SK-N-SH (cell line): ENCODE measurements around the gene SHKBP1. TPM values are rescaled to one million over a fixed set of nuclear protein-coding genes. Genes with fewer than 3 reads are reported as not detected.

Experiments
- CTCF ChIA-PET: fragments of 300-600, 350-600 bp; formaldehyde crosslinking; extraction: SDS; loops from one replicate; lab custom pipeline; 2021; lab: Yijun Ruan, JAX
- POLR2A ChIA-PET: fragments of 350-600 bp; sonication (Branson Sonifier 250); formaldehyde crosslinking; extraction: SDS; loops from one replicate; lab custom pipeline; 2020; ENCODE audit warnings: antibody characterized with exemption, inconsistent platforms; lab: Yijun Ruan, JAX
- DNase-seq: peaks from one replicate; pipeline ENCODE4 v3.0.0; 2012
- H2AFZ ChIP-seq: fragments of 200-600 bp; sonication (generic); 2 replicates; pipeline ENCODE4 v1.8.1; 2016; ENCODE audit warnings: antibody characterized with exemption, mild to moderate bottlenecking, low read depth
- H3F3A ChIP-seq: fragments of 200-600 bp; sonication (generic); replicated peaks from 2 replicates; pipeline ENCODE3; 2016; ENCODE audit warnings: antibody characterized with exemption, mild to moderate bottlenecking; ENCODE audit not compliant: insufficient read depth
- H3K27ac ChIP-seq, 2 experiments: fragments of 200-500 bp in 1 of 2; fragments of 200-600 bp in 1 of 2; sonication (Bioruptor generic) in 1 of 2; sonication (generic), shearing (Covaris generic) in 1 of 2; 2 replicates each; pipeline versions ENCODE4 v1.5.1 to v1.6.1; 2014 to 2016; ENCODE audit warnings: low read depth in 2 of 2, inconsistent platforms in 1 of 2, low read length in 1 of 2, mild to moderate bottlenecking in 1 of 2, mixed read lengths in 1 of 2
- H3K27me3 ChIP-seq: fragments of 200-600 bp; sonication (generic), shearing (Covaris generic); 2 replicates; pipeline ENCODE4 v1.6.1; 2016; ENCODE audit warnings: mixed run types; ENCODE audit not compliant: insufficient read depth
- H3K36me3 ChIP-seq, 2 experiments: fragments of 200-500 bp in 1 of 2; fragments of 200-600 bp in 1 of 2; sonication (Bioruptor generic) in 1 of 2; sonication (generic) in 1 of 2; replicated peaks in 1 of 2; 2 replicates each; pipeline versions ENCODE3 to v1.5.1; 2014 to 2016; ENCODE audit warnings: low read length in 1 of 2, mild to moderate bottlenecking in 1 of 2; ENCODE audit not compliant: insufficient read depth in 2 of 2, control insufficient read depth in 1 of 2
- H3K4me1 ChIP-seq, 2 experiments: fragments of 200-500 bp in 1 of 2; fragments of 200-600 bp in 1 of 2; sonication (Bioruptor generic) in 1 of 2; sonication (generic), shearing (Covaris generic) in 1 of 2; 2 replicates each; pipeline versions ENCODE4 v1.5.1 to v1.6.1; 2014 to 2016; ENCODE audit warnings: low read depth in 1 of 2, low read length in 1 of 2, mixed run types in 1 of 2; ENCODE audit not compliant: insufficient read depth in 2 of 2, control insufficient read depth in 1 of 2
- H3K4me2 ChIP-seq: fragments of 200-600 bp; sonication (generic), shearing (Covaris generic); 2 replicates; pipeline ENCODE4 v1.6.1; 2017; ENCODE audit warnings: mixed run types
- H3K4me3 ChIP-seq, 2 experiments: fragments of 200-500 bp in 1 of 2; fragments of 200-600 bp in 1 of 2; sonication (Bioruptor generic) in 1 of 2; sonication (generic), shearing (Covaris generic) in 1 of 2; 2 replicates each; pipeline versions ENCODE4 v1.5.1 to v1.8.1; 2014 to 2016; ENCODE audit warnings: low read depth in 2 of 2, inconsistent platforms in 1 of 2, low read length in 1 of 2, mild to moderate bottlenecking in 1 of 2, mixed read lengths in 1 of 2, moderate library complexity in 1 of 2
- H3K79me2 ChIP-seq: fragments of 200-600 bp; sonication (generic); 2 replicates; pipeline ENCODE4 v1.8.1; 2017; ENCODE audit warnings: mild to moderate bottlenecking; ENCODE audit not compliant: insufficient read depth
- H3K9ac ChIP-seq: fragments of 200-600 bp; sonication (generic); 2 replicates; pipeline ENCODE4 v1.6.1; 2017; ENCODE audit warnings: mixed run types
- H3K9me2 ChIP-seq: fragments of 200-600 bp; sonication (generic); 2 replicates; pipeline ENCODE4 v1.6.1; 2017; ENCODE audit warnings: mixed run types
- H3K9me3 ChIP-seq: fragments of 200-600 bp; sonication (generic); 2 replicates; pipeline ENCODE4 v1.6.1; 2017; ENCODE audit warnings: mixed run types, mild to moderate bottlenecking, moderate library complexity
- H4K20me1 ChIP-seq: fragments of 200-600 bp; sonication (generic); 2 replicates; pipeline ENCODE4 v1.6.1; 2017; ENCODE audit warnings: mild to moderate bottlenecking, mixed run types; ENCODE audit not compliant: insufficient read depth
- FOXJ3 ChIP-seq: sonication (generic); formaldehyde crosslinking; IDR thresholded peaks from 2 replicates; pipeline ENCODE4 v1.5.1; 2020; ENCODE audit warnings: mild to moderate bottlenecking, missing genetic modification reagents
- MAX ChIP-seq: IDR thresholded peaks from 2 replicates; pipeline ENCODE4 v1.4.0; 2012; ENCODE audit warnings: low read depth
- NRF1 ChIP-seq: IDR thresholded peaks from 2 replicates; pipeline ENCODE4 v1.6.1; 2012; ENCODE audit warnings: low read depth, mild to moderate bottlenecking, low read length
- REST ChIP-seq: IDR thresholded peaks from 2 replicates; pipeline ENCODE4 v1.6.1; 2012; ENCODE audit warnings: mild to moderate bottlenecking, low read depth, low read length, moderate library complexity
- YY1 ChIP-seq: IDR thresholded peaks from 2 replicates; pipeline ENCODE4 v1.4.0; 2012; ENCODE audit warnings: low read depth, mild to moderate bottlenecking
- WGBS: methylation state at CpG from one replicate; pipeline ENCODE4 v1.1.6; 2017; ENCODE audit warnings: low lambda C conversion rate; 5-methylcytosine and 5-hydroxymethylcytosine counted together
- polyA plus RNA-seq, 3 experiments: library from polyadenylated mRNA; depleted of rRNA; stranded (reverse); fragments of >200 nt; gene quantifications; 2 replicates each; pipeline ENCODE4 v1.2.3, GENCODE V29; 2012
- TF ChIP-seq, protein P1 (sequence below): fragments of 200-600 bp; sonication (generic); IDR thresholded peaks from 2 replicates; pipeline ENCODE4 v1.6.1; 2017; ENCODE audit warnings: antibody characterized with exemption, mild to moderate bottlenecking, moderate library complexity
- TF ChIP-seq, protein P2 (sequence below): fragments of 150-350 bp; IDR thresholded peaks from 2 replicates; pipeline ENCODE4 v1.6.1; 2016; ENCODE audit warnings: mild to moderate bottlenecking, low read depth, low read length

SHKBP1 gene
- polyA plus RNA-seq, 1 of the 3 experiments (the other 2 are of a cell fraction): 62.7 TPM

DNA sequence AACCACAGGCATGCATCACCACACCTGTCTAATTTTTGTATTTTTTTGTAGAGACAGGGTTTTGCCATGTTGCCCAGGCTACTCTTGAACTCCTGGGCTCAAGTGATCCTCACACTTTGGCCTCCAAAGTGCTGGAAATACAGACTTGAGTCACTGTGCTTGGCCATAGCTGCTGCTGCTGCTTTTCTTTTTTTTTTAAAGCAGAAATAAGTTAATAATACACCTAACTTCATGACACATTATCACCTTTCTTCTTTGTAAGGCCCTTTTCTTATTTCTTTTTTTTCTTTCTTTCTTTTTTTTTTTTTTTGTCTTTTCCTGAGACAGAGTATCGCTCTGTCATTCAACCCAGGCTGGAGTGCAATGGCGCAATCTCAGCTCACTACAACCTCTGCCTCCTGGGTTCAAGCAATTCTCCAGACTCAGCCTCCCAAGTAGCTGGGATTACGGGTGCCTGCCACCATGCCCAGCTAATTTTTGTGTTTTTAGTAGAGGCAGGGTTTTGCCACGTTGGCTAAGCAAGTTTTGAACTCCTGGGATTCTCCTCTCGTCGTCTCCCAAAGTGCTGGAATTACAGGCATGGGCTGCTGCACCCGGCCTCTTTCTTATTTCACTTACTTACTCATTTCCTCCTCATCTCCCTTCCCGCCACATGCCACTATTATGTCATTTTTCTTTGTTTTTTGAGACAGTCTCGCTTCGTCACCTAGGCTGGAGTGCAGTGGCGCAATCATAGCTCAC, 8.7 kb downstream of the SHKBP1 start (continued):
- TF ChIP-seq FOXJ3 (CRISPR knock-in tag) (no peak), YY1 (no peak), MAX (no peak), NRF1 (no peak)

GRCh38 chr19:40585982-40586422, 9.3 kb downstream of the SHKBP1 start:
- Histone ChIP-seq H3F3A (peaks cover 6% of the 10 kb centered on the region), H3K27me3 (no peaks in the 10 kb centered on the region), H3K9me2 (no peaks in the 10 kb centered on the region), H3K9me3 (no peaks in the 10 kb centered on the region), H2AFZ (no peak overlapping the region)
- POLR2A ChIA-PET: no interaction called here
- WGBS: 79% methylated on average over 2 of the region's 2 CpGs
- DNase-seq: no peak
- TF ChIP-seq, protein P1, sequence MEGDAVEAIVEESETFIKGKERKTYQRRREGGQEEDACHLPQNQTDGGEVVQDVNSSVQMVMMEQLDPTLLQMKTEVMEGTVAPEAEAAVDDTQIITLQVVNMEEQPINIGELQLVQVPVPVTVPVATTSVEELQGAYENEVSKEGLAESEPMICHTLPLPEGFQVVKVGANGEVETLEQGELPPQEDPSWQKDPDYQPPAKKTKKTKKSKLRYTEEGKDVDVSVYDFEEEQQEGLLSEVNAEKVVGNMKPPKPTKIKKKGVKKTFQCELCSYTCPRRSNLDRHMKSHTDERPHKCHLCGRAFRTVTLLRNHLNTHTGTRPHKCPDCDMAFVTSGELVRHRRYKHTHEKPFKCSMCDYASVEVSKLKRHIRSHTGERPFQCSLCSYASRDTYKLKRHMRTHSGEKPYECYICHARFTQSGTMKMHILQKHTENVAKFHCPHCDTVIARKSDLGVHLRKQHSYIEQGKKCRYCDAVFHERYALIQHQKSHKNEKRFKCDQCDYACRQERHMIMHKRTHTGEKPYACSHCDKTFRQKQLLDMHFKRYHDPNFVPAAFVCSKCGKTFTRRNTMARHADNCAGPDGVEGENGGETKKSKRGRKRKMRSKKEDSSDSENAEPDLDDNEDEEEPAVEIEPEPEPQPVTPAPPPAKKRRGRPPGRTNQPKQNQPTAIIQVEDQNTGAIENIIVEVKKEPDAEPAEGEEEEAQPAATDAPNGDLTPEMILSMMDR: no peak
- TF ChIP-seq, protein P2, sequence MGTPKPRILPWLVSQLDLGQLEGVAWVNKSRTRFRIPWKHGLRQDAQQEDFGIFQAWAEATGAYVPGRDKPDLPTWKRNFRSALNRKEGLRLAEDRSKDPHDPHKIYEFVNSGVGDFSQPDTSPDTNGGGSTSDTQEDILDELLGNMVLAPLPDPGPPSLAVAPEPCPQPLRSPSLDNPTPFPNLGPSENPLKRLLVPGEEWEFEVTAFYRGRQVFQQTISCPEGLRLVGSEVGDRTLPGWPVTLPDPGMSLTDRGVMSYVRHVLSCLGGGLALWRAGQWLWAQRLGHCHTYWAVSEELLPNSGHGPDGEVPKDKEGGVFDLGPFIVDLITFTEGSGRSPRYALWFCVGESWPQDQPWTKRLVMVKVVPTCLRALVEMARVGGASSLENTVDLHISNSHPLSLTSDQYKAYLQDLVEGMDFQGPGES: no peak
- TF ChIP-seq REST: no peak
- TF ChIP-seq, all 33 proteins: peak for 0
- H3K9ac ChIP-seq: no peak overlapping the region
- no peak overlapping the region for H3K4me2 ChIP-seq
- no peak overlapping the region for H3K4me3 ChIP-seq
- H3K79me2 ChIP-seq: no peaks in the 10 kb centered on the region
- no peaks in the 10 kb centered on the region for H4K20me1 ChIP-seq
- H3K4me1 ChIP-seq: no peaks in the 10 kb centered on the region
- peaks cover 0 to 14% of the 10 kb centered on the region in 2 experiments for H3K36me3 ChIP-seq
- H3K27ac ChIP-seq: no peak overlapping the region
- CTCF ChIA-PET: interaction anchor here (2.2 kb wide), 1 partner anchor 17 kb away, joined by 5 read pairs; no protein-coding TSS in a partner anchor
